HG02981 (cell line): Measurements from ENCODE around the gene TNFRSF6B.
"Not testable (repeated sequence)": the region's sequence is repeated elsewhere in the genome, so short reads cannot be mapped to it uniquely, and the experiment has no call there.

Experiments used
- ATAC-seq: cut with Tn5 transposase; IDR thresholded peaks from one replicate; pipeline ENCODE4 v1.9.1; 2021; ENCODE audit warnings: mild to moderate bottlenecking, moderate library complexity; ENCODE audit not compliant: unreplicated experiment

Gene TNFRSF6B

GRCh38 chr20:63696628-63697356, at the start of gene TNFRSF6B:
Gene TNFRSF6B, plus strand, starts transcription at chr20:63696652. Its CDS starts 116 bp downstream, at chr20:63696768.
- no peak for ATAC-seq

DNA sequence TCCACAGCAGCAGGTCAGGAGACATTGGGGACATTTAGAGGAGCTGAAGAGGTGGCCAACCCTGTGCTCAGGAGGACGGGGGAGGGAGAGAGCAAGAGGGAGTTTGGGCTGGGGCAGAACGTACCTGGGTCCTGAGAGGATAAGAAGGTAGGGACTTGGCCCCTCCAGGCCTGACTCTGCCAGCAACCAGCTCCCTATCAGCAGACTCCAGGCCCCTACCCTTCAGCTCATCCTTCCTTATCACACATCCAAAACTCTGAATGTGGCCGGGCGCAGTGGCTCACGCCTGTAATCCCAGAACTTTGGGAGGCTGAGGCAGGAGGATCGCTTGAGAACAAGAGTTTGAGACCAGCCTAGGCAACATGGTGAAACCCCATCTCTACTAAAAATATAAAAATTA, 48.3 kb upstream of the TNFRSF6B start:
- no peak for ATAC-seq

- no peak for ATAC-seq
These were observed 47.4 kb upstream of the TNFRSF6B start for GRCh38 chr20:63648895-63649589.

GRCh38 chr20:63650486-63650885, 46.0 kb upstream of the TNFRSF6B start:
- not testable (repeated sequence) for ATAC-seq

GRCh38 chr20:63651942-63652191, 44.6 kb upstream of the TNFRSF6B start:
- no peak for ATAC-seq

DNA sequence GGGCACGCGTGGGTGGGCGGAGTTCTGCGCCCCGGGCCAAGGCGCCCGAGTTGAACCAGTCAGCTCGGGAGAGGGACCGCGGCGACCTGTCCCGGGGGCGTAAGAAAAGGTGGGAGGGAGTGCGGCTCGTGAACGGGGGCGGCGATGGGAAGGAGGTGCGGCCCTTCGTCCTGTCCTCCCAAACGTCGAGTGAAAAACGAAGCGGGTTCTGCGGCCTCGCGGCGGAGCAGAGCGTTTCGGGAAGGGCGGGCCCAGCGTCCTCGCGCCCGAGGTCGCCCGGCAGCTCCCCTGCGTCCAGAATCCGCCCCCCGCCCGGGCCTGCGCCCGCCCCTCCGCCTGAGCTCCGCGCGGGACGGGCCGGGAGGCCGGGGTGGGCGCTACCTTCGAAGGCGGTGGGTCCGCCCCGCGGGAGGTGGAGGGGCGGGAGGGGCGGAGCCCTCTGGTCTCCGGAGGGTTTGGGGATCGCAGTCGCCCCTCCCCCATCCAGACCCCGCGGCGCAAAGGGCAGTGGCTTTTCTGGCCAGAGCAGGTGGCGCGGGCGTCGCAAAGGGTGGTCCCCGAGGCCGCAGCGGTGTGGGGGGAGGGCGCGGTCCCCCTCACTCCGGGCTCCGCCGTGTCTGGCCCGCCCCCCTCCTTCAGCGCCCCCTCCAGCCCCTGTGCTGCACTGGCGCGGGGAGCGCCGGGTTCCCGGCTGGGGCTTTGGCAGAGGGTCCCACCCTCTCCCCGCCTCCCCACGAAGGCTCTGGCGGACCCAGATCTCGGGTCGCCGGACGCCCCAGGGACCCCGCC, 44.1 kb upstream of the TNFRSF6B start:
- no peak for ATAC-seq

DNA sequence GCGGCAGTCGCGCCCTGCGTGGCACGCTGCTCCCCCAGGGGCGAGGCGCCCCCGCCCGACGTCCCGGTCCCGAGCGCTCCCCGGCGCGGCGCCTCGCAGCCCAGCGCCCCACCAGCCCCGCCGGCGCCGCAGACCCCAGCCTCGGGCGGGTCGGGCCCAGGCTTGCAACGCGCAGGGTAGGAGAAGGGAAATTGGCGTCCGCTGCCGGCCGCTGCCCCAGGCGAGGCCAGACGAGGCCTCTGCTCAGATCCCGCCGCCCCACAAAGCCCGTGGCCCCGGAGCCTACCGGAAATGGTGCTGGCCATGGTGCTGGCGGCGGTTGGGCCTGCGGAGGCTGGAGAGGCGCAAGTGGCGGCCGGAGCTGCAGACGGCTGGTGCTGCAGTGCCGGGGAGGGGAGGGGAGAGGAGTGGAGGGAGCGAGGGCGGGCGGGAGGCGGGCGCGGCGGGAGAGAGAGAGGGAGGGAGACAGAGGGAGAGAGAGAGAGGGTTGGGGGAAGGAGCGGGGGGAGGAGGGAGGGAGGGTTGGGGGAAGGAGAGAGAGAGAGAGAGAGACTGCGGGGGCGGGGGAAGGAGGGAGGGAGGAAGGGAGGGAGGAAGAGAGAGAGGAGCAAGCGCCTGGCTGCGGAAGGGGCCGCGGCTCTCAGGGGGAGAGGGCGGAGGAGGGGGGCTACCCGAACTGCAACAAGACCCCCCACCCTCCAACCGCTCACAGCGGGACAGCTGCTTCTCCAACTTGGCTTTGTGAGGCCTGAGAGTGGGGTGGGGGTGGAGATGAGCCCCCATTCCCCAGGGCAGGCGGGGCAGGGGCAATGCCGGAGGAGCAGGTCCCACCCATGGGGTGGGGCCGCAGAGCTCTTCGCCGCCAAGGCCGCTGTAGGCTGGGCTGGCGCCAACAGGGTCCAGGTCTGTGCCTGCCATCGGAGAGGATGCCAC, 43.1 kb upstream of the TNFRSF6B start, which contains the start of gene STMN3:
TSS of gene STMN3 (minus strand) at position 384 of the 933 bp plus-strand sequence. CDS start at position 305, 79 bp downstream.
- ATAC-seq: no peak

GRCh38 chr20:63653974-63654668, 42.3 kb upstream of the TNFRSF6B start:
- ATAC-seq: no peak

GRCh38 chr20:63655249-63655648, 41.2 kb upstream of the TNFRSF6B start:
- no peak for ATAC-seq

- no peak for ATAC-seq
These were observed 40.0 kb upstream of the TNFRSF6B start for GRCh38 chr20:63656451-63656850.

DNA sequence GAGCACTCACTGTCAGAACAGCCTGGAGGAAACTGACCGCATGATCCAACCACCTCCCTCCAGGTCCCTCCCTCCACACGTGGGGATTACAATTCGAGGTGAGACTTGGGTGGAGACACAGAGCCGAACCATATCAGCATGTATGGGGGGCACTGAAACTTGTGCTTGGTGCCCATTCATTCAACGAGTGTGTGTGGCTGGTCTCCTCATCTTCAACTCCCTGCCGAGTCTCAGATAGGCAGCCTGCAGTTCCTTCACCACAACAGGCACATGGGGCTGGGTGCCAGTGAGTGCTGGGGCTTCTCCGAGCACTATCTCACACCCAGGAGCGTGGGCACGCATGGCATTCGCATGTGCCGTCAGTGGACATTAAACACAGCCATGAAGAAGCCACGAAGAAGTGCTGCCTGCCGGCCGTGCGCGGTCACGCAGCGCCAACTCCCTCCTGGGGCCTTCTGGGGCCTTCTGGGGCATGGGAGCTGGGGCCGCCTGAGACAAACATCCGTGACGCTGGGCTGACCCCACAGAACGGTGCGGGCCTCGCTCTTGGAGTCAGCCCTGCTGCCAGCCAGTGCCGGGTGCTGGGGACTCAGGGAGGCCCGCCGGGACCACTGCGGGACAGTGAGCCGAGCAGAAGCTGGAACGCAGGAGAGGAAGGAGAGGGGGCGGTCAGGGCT, 39.1 kb upstream of the TNFRSF6B start:
- ATAC-seq: peak; percentile 2

DNA sequence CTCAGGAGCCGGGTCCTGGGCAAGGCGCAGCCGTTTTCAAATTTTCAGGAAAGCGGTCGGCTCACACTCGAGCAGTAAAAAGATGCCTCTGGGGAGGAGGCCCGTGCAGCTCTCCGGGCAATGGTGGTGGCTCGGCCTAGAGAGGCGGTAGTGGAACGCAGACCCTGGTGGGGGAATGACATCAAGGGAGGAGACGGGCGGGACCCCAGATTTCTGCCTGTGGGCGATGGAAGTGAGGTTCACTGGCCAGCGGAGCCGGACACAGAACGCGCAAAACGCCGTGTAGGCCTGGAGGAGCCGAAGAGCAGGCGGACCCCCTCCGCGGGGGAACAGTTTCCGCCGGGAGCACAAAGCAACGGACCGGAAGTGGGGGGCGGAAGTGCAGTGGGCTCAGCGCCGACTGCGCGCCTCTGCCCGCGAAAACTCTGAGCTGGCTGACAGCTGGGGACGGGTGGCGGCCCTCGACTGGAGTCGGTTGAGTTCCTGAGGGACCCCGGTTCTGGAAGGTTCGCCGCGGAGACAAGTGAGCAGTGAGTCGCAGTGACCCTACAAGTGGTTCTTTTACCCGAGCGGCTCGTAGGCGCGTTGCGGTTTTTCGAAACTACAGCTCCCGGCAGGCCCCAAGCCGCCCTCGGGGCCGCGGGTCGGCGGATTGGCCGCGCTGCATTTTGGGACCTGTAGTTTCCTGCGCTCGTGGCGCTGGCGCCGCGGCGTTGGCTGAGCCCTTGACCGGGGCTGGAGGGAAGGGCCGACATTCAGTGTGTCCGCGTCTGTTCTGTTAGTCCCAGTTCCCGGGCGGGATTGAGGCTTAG, 38.3 kb upstream of the TNFRSF6B start, which contains the start of gene RTEL1:
TSS of gene RTEL1 (plus strand) at position 376 of the 812 bp plus-strand sequence. CDS start 1,091 bp downstream, outside the sequence.
- peak; percentile 81 for ATAC-seq

DNA sequence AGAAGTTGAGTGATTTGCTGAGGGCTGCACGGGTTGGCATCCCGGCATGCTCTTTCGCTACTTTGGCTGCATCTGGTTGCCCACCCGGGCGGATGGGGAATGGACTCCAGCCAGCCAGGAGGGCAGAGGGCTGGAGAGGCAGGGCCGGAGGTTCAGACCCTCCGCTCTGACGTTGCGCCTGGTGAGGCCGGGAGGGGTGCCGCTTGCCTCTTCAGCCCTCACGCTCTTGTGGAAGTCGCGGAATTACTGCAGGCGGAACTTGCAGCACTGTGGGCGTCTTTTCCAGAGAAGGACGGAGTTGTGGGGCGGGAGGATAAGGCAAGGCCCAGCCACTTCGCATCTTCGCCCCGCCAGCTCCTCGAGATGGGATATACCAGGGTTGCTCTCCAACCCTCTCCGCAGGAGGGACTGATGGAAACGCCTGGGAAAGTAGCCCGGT, 37.7 kb upstream of the TNFRSF6B start:
- peak; percentile 20 for ATAC-seq

GRCh38 chr20:63659370-63659769, 37.1 kb upstream of the TNFRSF6B start:
- no peak for ATAC-seq

- ATAC-seq: not testable (repeated sequence)
These were observed 36.3 kb upstream of the TNFRSF6B start for GRCh38 chr20:63660174-63660573.

DNA sequence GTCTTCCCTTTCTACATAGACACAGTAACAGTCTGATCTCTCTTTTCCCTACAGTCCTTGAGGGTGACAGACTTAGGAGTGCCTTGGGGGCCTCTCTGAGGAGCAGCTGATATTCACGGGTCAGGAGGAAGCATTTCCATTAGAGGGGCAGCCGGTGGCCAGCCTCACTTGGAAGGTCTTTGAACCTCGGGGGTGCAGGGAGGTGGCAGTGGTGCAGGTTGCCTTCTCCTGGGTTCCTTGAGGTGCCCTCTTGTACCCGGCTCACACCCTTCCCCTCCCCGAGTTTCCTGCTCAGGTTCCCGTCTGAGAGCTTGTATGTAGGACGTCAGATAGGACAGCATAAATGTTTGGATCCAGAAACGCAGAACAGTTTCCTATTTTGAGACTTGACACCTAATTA, 35.8 kb upstream of the TNFRSF6B start:
- no peak for ATAC-seq

GRCh38 chr20:63661108-63661507, 35.3 kb upstream of the TNFRSF6B start:
- no peak for ATAC-seq
